Activated naive CD4-positive, alpha-beta T cell treated with anti-CD3 and anti-CD28 coated beads, Interleukin-2, amount 50 U/mL, for 72 hours (primary cell): ENCODE data around the gene NT5C3A. TPM values are rescaled to one million over a fixed set of nuclear protein-coding genes. Genes with fewer than 3 reads are reported as not detected.

Experiments used
- ATAC-seq, 2 donors: fragments of 150-1000 bp; cut with Tn5 transposase; 2 replicates each; pipeline ENCODE4 v1.10.0; 2021; ENCODE audit warnings: mild to moderate bottlenecking in 2 of 2, moderate library complexity in 2 of 2
- DNase-seq, 2 donors: peaks; one replicate each; pipeline ENCODE4 v3.0.0; 2021 to 2022; ENCODE audit warnings: low spot score in 2 of 2
- H3K27ac Mint-ChIP-seq, 2 donors: one replicate each; pipeline ENCODE4 v1.8.0; 2022; ENCODE audit warnings: mild to moderate bottlenecking in 2 of 2, mixed read lengths in 2 of 2
- H3K36me3 Mint-ChIP-seq, 2 donors: one replicate each; pipeline ENCODE4 v1.8.0; 2022; ENCODE audit warnings: mixed read lengths in 2 of 2
- H3K9me3 Mint-ChIP-seq, 2 donors: one replicate each; pipeline ENCODE4 v1.8.0; 2022; ENCODE audit warnings: mixed read lengths in 2 of 2
- total RNA-seq, 2 donors: library from RNA; stranded (reverse); gene quantifications; one replicate each; pipeline ENCODE4 v1.2.3, GENCODE V29; 2022

NT5C3A gene
- total RNA-seq, 2 donors from 2014 or later, result 37.9 to 53.5 TPM

DNA sequence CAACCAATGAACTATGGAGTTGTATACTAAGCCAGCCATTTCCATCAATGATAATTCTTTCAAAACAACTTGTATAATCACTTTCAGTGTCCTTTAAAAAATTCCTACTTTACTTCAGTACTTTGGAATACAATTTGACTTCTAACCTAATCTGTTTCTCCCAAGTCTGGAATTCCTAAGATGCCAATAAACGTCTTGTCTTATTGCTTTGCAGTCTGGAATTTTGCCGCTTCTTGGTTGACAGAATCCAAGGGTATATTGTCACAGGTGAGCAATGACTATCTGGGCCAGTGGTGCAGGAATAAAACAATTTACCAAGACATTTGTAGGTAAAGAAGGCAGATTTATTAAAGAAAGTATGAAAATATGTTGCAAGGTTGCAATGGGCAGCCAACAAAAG is 24.8 kb upstream of the NT5C3A start:
- DNase-seq (no peak), ATAC-seq (no peak)
- Mint-ChIP-seq H3K36me3 (no peaks in the 10 kb centered on the region), H3K9me3 (peaks cover 0 to 3% of the 10 kb centered on the region in 2 donors), H3K27ac (no peak overlapping the region)

DNA sequence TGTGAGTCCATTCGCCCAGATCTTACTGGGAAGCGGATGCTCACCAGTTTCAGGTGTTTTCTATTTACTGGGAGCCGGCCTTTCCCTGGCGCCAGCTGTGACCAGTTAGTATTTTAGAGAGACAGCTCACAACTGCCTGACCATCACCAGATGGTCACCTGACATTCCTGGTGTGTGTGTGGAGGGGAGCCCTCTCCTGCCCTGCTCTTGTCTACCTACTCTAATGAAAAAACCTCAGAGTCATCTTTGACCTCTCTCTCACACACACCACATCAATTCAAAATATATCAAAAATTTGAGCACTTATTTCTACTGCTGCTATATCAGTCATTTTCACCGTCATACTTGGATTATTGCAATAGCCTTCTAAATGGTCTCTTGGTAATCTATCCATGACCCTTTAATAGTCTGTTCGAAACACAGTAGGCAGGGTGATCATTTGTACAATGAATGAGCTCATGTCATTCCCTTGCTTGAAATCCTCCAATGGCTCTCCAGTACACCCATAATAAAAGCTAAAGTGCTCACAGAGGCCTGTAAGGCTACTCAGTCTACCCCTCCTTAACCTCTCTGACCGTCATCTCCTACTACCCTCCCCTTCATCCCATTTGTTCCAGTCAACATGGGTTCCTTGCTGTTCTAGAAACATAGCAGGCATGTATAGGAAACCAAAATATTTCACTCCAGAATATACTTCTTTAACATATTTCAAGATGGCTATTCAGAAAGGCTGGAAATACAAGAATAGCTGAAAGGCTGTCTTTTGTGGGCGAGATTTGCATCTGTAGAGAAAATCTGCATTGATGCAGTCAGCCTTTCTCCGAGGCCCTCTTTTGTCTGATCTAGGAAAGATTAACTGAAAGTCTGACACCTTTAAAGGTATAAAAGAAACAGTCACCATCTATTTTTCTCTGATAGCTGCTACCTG is 17.5 kb upstream of the NT5C3A start:
- H3K36me3 Mint-ChIP-seq, result no peaks in the 10 kb centered on the region
- no peak for DNase-seq

DNA sequence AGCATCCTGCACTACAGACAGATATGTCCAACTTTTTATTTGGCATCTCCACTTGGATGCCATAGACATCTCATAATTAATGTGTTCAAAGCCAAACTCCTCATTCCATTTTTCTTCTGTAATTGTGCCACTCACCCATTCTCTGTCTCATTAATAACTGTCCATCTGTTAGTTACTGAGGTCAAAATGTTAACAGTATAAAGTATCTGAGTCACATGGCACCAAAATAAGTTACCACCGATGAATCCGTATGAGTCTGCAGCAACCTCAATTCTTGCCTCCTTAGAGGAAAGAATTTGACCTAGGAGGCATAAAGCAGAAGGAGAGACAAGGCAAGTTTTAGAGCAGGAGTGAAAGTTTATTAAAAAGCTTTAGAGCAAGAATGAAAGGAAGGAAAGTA is 16.5 kb upstream of the NT5C3A start:
- H3K36me3 Mint-ChIP-seq, result no peaks in the 10 kb centered on the region
- no peak overlapping the region for H3K27ac Mint-ChIP-seq
- H3K9me3 Mint-ChIP-seq, result no peaks in the 10 kb centered on the region
- no peak for DNase-seq
- ATAC-seq, result no peak

More for the DNA sequence above, 17.5 kb upstream of the NT5C3A start:
- Mint-ChIP-seq H3K9me3 (no peaks in the 10 kb centered on the region), H3K27ac (no peak overlapping the region)
- ATAC-seq, result no peak

DNA sequence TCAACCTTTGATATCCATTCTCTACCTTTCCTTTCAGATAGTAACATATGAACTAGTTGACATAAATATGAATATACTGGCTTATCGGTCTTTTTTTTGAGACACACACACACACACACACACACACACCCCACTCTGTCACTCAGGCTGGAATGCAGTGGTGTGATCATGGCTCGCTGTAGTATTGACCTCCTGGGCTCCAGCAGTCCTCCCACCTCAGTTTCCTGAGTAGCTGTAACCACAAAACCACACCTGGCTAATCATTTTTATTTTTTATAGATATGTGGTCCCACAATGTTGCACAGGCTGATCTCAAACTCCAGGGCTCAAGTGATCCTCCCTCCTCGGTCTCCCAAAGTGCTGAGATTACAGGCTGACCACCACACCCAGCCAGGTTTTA is 14.2 kb upstream of the NT5C3A start:
- peaks cover 0 to 5% of the 10 kb centered on the region in 2 donors for H3K36me3 Mint-ChIP-seq
- no peak for DNase-seq
- no peak overlapping the region for H3K27ac Mint-ChIP-seq
- peaks cover 0 to 3% of the 10 kb centered on the region in 2 donors for H3K9me3 Mint-ChIP-seq
- peak in 1 of 2 donors; percentile 29 for ATAC-seq

DNA sequence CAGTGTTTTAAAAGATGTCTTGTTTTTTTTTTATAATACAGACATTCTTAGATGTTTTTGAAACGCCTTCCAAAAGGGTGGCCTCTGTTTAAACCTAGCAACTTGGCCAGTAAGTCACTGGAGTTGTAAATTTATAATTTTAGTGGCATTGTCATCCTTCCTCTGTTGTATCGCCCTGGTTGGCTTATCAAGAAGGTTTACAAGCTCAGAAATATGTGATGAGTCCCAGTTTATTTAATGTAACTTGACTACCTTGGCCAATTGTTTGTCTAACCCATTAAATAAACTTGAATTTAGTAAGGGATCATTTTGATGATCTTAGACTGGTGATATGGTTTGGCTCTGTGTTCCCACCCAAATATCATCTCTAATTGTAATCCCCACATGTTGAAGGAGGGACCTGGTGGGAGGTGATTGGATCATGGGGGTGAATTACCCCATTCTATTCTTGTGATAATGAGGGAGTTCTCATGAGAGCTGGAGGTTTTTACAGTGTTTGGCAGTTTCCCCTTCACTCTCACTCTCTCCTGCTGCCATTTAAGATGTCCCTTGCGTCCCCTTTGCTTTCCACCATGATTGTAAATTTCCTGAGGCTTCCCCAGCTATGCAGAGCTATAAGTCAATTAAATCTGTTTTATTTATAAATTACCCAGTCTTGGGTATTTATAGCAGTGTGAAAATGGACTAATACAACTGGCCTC is 13.4 kb upstream of the NT5C3A start:
- no peak for ATAC-seq
- Mint-ChIP-seq H3K27ac (no peak overlapping the region), H3K36me3 (peaks cover 1 to 8% of the 10 kb centered on the region in 2 donors), H3K9me3 (peaks cover 0 to 7% of the 10 kb centered on the region in 2 donors)
- no peak for DNase-seq

DNA sequence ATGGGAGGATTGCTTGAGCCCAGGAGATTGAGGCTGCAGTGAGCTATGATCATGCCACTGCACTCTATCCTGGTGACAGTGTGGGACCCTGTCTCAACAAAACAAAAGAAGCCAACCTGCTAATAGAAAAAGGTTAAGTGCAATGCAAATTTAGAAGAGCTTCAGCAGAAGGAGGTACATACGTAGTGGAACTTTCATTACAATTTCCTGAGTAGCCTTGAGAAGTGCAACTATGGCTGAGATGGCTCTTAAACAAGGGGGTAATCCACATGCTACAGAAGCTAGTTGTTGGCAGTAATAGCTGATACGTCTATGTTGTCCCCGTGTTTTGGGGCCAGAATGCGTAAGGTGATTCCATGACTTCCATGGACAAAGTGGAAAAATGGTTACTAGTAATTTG is 10.7 kb upstream of the NT5C3A start:
- no peak for DNase-seq
- Mint-ChIP-seq H3K36me3 (peaks cover 10 to 18% of the 10 kb centered on the region in 2 donors), H3K27ac (no peak overlapping the region), H3K9me3 (peaks cover 7 to 12% of the 10 kb centered on the region in 2 donors)
- ATAC-seq, result no peak

DNA sequence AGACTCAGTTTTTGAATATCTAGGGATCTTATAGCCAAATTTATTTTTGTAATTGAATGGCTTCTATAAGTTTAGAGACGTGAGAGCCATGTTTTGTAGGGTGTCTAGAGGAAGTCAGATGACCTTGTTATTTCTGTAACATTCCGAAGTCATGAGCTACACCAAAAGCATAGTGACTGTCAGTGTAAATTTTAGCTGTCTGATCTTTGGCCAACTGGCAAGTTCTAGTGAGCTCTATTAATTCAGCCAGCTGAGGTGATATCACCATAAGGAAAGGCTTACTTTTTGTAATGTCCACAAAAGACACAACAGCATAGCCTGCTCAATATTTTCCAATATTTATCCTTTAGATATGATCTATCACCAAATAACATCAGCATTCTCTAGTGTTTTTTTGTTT is 9.9 kb upstream of the NT5C3A start:
- Mint-ChIP-seq H3K9me3 (peaks cover 7 to 12% of the 10 kb centered on the region in 2 donors), H3K36me3 (peaks cover 10 to 18% of the 10 kb centered on the region in 2 donors), H3K27ac (no peak overlapping the region)
- ATAC-seq (no peak), DNase-seq (no peak)

DNA sequence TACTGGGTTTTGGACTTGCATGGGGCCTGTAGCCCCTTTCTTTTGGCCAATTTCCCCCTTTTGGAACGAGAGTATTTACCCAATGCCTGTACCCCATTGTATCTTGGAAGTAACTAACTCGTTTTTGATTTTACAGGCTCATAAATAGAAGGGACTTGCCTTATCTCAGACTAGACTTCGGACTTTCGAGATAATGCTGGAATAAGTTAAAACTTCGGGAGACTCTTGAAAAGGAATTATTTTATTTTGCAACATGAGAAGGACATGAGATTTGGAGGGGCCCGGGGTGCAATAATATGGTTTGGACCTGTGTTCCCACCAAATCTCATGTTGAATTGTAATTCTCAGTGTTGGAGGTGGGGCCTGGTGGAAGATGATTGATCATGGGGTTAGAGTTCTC is 8.3 kb upstream of the NT5C3A start:
- DNase-seq, result no peak
- Mint-ChIP-seq H3K36me3 (peaks cover 19 to 25% of the 10 kb centered on the region in 2 donors), H3K9me3 (peaks cover 14 to 16% of the 10 kb centered on the region in 2 donors), H3K27ac (no peak overlapping the region)
- ATAC-seq, result no peak

DNA sequence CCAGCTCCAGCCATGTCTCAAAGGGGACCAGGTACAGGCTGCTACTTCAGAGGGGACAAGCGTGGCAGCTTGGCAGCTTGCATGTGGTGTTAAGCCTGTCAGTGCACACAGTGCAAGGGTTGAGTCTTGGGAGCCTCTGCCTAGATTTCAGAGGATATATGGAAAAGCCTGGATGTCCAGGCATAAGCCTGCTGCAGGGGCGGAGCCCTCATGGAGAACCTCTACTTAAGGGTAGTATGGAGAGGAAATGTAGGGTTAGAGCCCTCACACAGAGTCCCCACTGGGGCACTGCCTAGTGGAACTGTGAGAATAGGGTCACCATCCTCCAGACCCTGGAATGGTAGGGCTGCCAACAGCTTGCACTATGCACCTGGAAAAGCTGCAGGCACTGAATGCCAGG is 7.7 kb upstream of the NT5C3A start:
- no peak overlapping the region for H3K27ac Mint-ChIP-seq
- DNase-seq (no peak), ATAC-seq (no peak)
- peaks cover 15 to 16% of the 10 kb centered on the region in 2 donors for H3K9me3 Mint-ChIP-seq
- peaks cover 25% of the 10 kb centered on the region in 2 donors for H3K36me3 Mint-ChIP-seq

DNA sequence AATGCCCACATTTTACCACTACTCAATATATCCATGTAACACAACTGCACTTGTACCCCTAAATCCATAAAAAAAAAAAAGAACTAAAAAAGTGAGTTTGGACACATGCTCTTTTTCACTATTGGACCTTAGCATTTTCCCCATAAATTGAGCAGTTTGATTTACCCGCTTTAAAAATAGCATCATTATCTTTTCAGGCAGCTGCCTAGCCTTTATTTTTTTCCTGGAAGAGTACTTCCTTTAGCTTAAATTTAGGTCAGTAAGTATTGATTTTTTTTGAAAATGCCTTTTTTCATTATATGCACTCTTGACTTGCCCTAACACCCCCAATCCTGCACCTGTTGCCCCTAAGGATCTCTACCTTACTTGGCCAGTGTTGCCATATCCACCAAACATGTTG is 5.3 kb upstream of the NT5C3A start:
- peaks cover 20 to 23% of the 10 kb centered on the region in 2 donors for H3K9me3 Mint-ChIP-seq
- peaks cover 30 to 40% of the 10 kb centered on the region in 2 donors for H3K36me3 Mint-ChIP-seq
- H3K27ac Mint-ChIP-seq, result no peak overlapping the region
- DNase-seq, result no peak
- no peak for ATAC-seq

DNA sequence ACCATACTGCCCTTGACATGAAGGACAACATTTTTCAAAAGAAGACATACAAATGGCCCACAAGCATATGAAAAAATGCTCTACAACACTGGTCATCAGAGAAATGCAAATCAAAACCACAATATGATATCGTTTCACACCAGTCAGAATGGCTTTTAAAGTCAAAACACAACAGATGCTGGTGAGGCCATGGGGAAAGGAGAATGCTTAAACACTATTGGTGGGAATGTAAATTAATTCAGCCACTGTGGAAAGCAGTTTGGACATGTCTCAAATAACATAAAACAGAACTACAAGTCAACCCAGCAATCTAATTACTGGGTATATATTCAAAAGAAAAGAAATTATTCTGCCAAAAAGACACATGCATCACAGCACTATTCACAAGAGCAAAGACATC is 4.2 kb upstream of the NT5C3A start:
- Mint-ChIP-seq H3K27ac (no peak overlapping the region), H3K9me3 (peaks cover 17 to 23% of the 10 kb centered on the region in 2 donors), H3K36me3 (peaks cover 30 to 40% of the 10 kb centered on the region in 2 donors)
- ATAC-seq, result no peak
- no peak for DNase-seq

DNA sequence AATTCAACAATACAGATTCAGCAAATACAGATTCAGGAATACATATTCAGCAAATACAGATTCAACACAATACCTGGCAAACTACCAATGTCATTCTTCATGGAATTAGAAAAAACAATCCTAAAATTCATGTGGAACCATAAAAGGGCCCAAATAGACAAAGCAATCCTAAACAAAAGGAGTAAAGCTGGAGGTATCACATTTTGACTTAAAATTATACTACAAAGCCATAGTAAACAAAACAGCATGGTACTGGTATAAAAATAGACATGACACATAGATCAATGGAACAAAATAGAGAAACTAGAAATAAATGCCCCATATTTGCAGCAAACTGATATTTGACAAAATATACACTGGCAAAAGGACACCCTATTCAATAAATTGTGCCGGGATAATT is 3.4 kb upstream of the NT5C3A start:
- ATAC-seq, result no peak
- peaks cover 13 to 23% of the 10 kb centered on the region in 2 donors for H3K9me3 Mint-ChIP-seq
- no peak for DNase-seq

DNA sequence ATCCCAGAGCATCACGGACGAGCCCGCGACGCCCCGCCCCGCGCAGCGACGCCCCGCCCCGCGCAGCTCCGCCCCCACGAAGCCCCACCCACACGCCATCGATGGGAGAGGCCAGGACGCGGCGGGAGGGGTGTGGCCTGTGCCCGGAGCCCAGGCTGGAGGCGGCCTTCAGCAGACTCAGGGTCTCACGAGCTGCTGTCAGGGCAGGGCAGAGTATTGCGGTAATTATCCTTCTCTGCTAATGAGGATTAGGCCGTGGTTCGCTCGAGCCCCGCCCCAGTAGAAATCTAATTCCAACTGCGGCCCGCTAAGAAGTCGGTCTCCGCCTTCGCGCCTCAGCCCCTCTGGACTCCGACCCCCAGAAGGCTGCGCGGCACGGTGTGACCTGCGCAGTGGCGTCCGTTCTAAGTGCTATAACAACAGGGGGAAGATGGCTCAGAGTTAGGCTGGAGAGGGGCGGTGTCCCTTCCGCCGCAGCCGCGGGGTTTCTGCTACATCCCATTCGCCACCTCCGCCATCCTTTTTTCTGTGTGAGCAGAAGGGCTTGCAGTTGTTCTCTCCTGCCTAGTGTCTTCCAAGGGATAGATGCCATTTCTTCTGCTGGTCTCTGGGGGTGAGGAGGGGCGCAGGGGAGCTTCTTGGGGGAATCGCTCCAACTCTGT is 337 bp upstream of the NT5C3A start:
- DNase-seq, result peak; percentile 90 to 92
- Mint-ChIP-seq H3K36me3 (peaks cover 17 to 56% of the 10 kb centered on the region in 2 donors), H3K27ac (peak overlapping the region; percentile 88 to 90), H3K9me3 (peaks cover 7 to 17% of the 10 kb centered on the region in 2 donors)
- ATAC-seq, result peak; percentile 90 to 95

More for the DNA sequence above, 3.4 kb upstream of the NT5C3A start:
- no peak overlapping the region for H3K27ac Mint-ChIP-seq
- peaks cover 27 to 40% of the 10 kb centered on the region in 2 donors for H3K36me3 Mint-ChIP-seq

DNA sequence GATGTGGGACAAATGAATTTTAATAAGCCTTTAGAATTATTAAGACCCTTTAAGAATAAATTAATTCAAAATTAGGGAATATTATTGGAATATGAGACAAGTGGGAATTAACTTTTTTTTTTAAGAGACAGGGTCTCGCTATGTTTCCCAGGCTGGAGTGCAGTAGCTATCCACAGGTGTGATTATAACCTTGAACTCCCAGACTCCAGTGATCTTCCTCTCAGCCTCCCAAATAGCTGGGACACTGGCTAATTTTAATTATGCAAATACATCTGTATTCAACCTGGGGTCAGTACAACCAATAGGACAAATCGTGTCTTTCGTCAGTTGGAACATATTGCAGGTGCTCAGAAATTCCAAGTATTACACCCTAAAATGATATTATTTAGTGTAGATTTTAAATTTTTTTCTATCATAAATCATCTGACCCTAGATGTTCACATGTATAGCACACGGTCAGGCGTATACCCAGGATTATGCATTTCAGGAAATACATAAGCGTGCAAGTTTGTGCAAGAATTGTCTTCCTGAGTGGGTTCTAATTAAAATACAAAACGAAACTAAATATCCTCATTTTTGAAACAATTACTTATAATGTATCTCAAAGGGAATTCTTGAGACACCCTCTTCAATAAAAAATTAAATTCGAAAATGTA is 1.2 kb downstream of the NT5C3A start:
- peaks cover 15 to 67% of the 10 kb centered on the region in 2 donors for H3K36me3 Mint-ChIP-seq
- DNase-seq, result no peak
- H3K9me3 Mint-ChIP-seq, result peaks cover 6 to 15% of the 10 kb centered on the region in 2 donors
- no peak for ATAC-seq
- H3K27ac Mint-ChIP-seq, result peak overlapping the region; percentile 90 to 94

DNA sequence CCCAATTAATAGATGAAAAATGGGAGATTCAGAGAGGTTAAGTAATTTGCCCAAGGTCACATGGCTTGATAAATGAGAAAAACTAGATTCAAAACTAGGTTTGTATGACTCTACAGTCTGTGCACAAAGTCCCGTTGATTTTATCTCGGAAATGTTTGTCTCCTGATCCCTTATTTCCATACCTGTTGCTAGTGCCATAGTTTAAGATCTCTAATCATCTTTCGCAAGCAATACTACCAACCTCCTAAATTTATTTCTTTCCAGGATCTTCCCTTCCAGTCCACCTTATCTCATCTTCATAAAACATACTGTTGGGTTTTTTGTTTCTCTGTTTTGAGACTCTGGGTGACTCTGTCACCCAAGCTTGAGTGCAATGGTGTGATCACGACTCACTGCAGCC is 2.9 kb downstream of the NT5C3A start:
- Mint-ChIP-seq H3K27ac (peak overlapping the region in 1 of 2 donors; percentile 72), H3K9me3 (peaks cover 0 to 2% of the 10 kb centered on the region in 2 donors), H3K36me3 (peaks cover 10 to 59% of the 10 kb centered on the region in 2 donors)
- ATAC-seq (no peak), DNase-seq (no peak)

DNA sequence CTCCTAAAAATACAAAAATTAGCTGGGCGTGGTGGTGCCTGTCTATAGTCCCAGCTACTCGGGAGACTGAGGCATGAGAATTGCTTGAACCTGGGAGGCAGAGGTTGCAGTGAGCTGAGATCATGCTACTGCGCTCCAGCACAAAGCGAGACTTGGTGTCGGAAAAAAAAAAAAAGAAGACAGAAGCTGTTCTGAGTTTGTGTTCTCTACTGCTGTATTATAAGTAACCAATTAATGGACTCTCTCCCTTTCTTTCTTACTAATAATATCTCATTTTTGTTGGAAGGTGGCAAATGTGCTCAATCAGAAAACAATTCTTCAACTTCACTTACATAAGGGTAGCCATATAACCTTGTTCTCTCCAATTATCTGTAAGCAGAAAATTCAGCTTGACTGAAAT is 7.4 kb downstream of the NT5C3A start:
- ATAC-seq (no peak), DNase-seq (no peak)
- H3K36me3 Mint-ChIP-seq, result peaks cover 0 to 42% of the 10 kb centered on the region in 2 donors
- peak overlapping the region; percentile 18 to 76 for H3K27ac Mint-ChIP-seq
- no peaks in the 10 kb centered on the region for H3K9me3 Mint-ChIP-seq
